ENCODE measurements around the gene CHST11. TPM values are rescaled to one million over a fixed set of nuclear protein-coding genes. Genes with fewer than 3 reads are reported as not detected.
A peak's percentile ranks its signal among the peaks of the same experiment; 100 is the strongest.

The CHST11 gene
- total RNA-seq, 1 donor from 2014 or later, result 40.1 TPM

- Mint-ChIP-seq H3K9me3 (no peaks in the 10 kb centered on the region), H3K27me3 (no peaks in the 10 kb centered on the region), H3K4me3 (no peak overlapping the region), H3K36me3 (ENCODE audit: low read depth) (peaks cover 25% of the 10 kb centered on the region), H3K4me1 (peaks cover 21% of the 10 kb centered on the region), H3K27ac (no peak overlapping the region)
- ChIA-PET POLR2A (no interaction called here), CTCF (no interaction called here)
- no peak for TF ChIP-seq CTCF (IDR thresholded peaks at IDR 0.05)
- intact Hi-C loops (cut with micrococcal nuclease), result no loop called here
- ATAC-seq (ENCODE audit: low read depth) (no peak), DNase-seq (no peak)
Measured at GRCh38 chr12:104727726-104728465, 271.1 kb downstream of the CHST11 start.

GRCh38 chr12:104729091-104729490, 272.3 kb downstream of the CHST11 start:
- no peaks in the 10 kb centered on the region for H3K9me3 Mint-ChIP-seq
- DNase-seq, result no peak
- peaks cover 25% of the 10 kb centered on the region for H3K36me3 Mint-ChIP-seq (ENCODE audit: low read depth)
- H3K27me3 Mint-ChIP-seq, result no peaks in the 10 kb centered on the region
- ChIA-PET CTCF (no interaction called here), POLR2A (interaction anchor here (0.8 kb wide), 1 partner anchor 347 kb away, joined by 3 read pairs; no protein-coding TSS in a partner anchor)
- no peak for TF ChIP-seq CTCF (IDR thresholded peaks at IDR 0.05)
- no peak overlapping the region for H3K27ac Mint-ChIP-seq
- peaks cover 12% of the 10 kb centered on the region for H3K4me1 Mint-ChIP-seq
- no peak for ATAC-seq (ENCODE audit: low read depth)
- H3K4me3 Mint-ChIP-seq, result no peak overlapping the region
- intact Hi-C loops (cut with micrococcal nuclease), result no loop called here

- Mint-ChIP-seq H3K9me3 (no peaks in the 10 kb centered on the region), H3K4me1 (peaks cover 14% of the 10 kb centered on the region)
- no peak for DNase-seq
Measured at GRCh38 chr12:104729610-104730446, 273.1 kb downstream of the CHST11 start.

GRCh38 chr12:104730763-104731162, 274.0 kb downstream of the CHST11 start:
- no peak overlapping the region for H3K27ac Mint-ChIP-seq
- H3K27me3 Mint-ChIP-seq, result no peaks in the 10 kb centered on the region
- no peaks in the 10 kb centered on the region for H3K9me3 Mint-ChIP-seq
- no peak for ATAC-seq (ENCODE audit: low read depth)
- ChIA-PET CTCF (no interaction called here), POLR2A (no interaction called here)
- no peak for TF ChIP-seq CTCF (IDR thresholded peaks at IDR 0.05)
- peaks cover 21% of the 10 kb centered on the region for H3K36me3 Mint-ChIP-seq (ENCODE audit: low read depth)
- H3K4me3 Mint-ChIP-seq, result no peak overlapping the region
- intact Hi-C loops (cut with micrococcal nuclease), result no loop called here
- peaks cover 23% of the 10 kb centered on the region for H3K4me1 Mint-ChIP-seq
- no peak for DNase-seq

More at GRCh38 chr12:104729610-104730446, 273.1 kb downstream of the CHST11 start:
- TF ChIP-seq CTCF (IDR thresholded peaks at IDR 0.05), result no peak
- CTCF ChIA-PET, result no interaction called here
- ATAC-seq (ENCODE audit: low read depth), result no peak
- Mint-ChIP-seq H3K36me3 (ENCODE audit: low read depth) (peaks cover 25% of the 10 kb centered on the region), H3K4me3 (no peak overlapping the region), H3K27me3 (no peaks in the 10 kb centered on the region), H3K27ac (no peak overlapping the region)
- intact Hi-C loops (cut with micrococcal nuclease), result no loop called here
- POLR2A ChIA-PET, result interaction anchor here (0.8 kb wide), 1 partner anchor 348 kb away, joined by 3 read pairs; no protein-coding TSS in a partner anchor

GRCh38 chr12:104733717-104734175, 277.0 kb downstream of the CHST11 start:
- peaks cover 17% of the 10 kb centered on the region for H3K36me3 Mint-ChIP-seq (ENCODE audit: low read depth)
- POLR2A ChIA-PET, result no interaction called here
- peaks cover 50% of the 10 kb centered on the region for H3K4me1 Mint-ChIP-seq
- H3K27me3 Mint-ChIP-seq, result no peaks in the 10 kb centered on the region
- ATAC-seq (ENCODE audit: low read depth) (peak; percentile 28), DNase-seq (no peak)
- intact Hi-C loops (cut with micrococcal nuclease), result no loop called here
- TF ChIP-seq CTCF (IDR thresholded peaks at IDR 0.05), result no peak
- CTCF ChIA-PET, result interaction anchor here (1.6 kb wide), 1 partner anchor 352 kb away, joined by 6 read pairs; no protein-coding TSS in a partner anchor
- H3K9me3 Mint-ChIP-seq, result no peaks in the 10 kb centered on the region
- H3K4me3 Mint-ChIP-seq, result no peak overlapping the region
- H3K27ac Mint-ChIP-seq, result no peak overlapping the region
